NCI-H1930 (cell line): ENCODE data around the gene AKR7A2.
"Not testable (repeated sequence)": the region's sequence is repeated elsewhere in the genome, so short reads cannot be mapped to it uniquely, and the experiment has no call there.

Experiments used
- DNase-seq, 2 experiments: peaks; one replicate each; lab custom pipeline; 2025; lab: John Stamatoyannopoulos, UW

Gene AKR7A2

DNA sequence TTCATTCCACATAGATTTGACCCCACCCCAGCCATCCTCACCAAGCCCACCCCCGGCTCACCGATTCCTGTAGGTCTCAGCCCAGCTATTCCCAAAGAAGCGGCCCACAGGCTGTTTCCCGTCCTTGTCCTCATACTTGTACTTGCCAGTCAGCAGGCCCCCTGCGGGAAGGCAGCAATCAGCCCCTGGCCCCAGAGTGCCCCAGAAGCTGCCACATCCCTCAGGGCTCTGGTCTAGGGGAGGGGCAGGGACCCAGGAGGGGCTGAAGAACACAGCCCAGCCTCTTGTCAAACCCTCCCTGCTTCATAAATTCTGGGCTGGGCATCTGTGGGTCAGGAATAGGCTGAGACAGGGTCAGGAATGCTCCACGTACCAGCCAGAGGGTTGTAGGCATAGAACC is 5.0 kb downstream of the AKR7A2 start:
- no peak for DNase-seq

GRCh38 chr1:19305880-19306279 is 6.1 kb downstream of the AKR7A2 start:
- no peak for DNase-seq

GRCh38 chr1:19304081-19304480 is 7.9 kb downstream of the AKR7A2 start:
- DNase-seq: not testable (repeated sequence)

DNA sequence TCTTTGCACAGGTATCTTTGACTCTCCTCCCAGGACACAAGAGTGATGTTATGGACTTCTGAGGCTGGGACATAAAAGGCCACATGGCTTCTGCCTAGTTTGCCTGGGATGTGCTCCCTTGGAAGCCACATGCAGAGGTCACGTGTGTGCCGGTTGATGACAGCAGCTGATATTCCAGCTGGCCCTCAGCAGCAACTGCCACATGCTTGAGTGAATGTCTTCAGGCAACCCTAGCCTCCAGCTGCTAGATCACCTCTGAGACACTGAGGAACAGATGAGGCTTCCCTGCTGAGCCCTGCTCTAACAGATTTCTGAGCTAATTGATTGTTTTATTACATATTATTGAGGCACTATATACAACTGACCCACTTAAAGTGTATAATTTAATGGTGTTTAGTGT is 11.7 kb downstream of the AKR7A2 start:
- no peak for DNase-seq

DNA sequence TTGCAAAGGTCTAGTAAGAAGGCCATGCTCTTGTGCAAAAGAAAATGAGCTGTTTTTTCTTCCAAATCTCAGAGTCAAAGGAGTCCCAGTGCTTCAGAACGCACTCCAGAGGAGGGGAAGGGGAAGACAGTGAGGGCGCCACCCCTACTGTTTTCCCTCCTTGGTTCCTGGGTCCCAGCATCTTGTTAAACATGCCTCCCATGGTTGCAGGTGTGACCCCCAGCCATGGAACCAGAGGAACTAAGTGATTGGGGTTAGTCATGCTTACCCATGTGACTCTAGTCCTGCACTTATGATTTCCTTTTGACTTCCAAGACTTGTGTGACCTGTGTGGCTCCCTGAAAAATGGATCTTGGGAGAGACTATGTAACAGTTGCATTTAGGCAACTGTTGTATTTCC is 17.3 kb downstream of the AKR7A2 start:
- no peak for DNase-seq

DNA sequence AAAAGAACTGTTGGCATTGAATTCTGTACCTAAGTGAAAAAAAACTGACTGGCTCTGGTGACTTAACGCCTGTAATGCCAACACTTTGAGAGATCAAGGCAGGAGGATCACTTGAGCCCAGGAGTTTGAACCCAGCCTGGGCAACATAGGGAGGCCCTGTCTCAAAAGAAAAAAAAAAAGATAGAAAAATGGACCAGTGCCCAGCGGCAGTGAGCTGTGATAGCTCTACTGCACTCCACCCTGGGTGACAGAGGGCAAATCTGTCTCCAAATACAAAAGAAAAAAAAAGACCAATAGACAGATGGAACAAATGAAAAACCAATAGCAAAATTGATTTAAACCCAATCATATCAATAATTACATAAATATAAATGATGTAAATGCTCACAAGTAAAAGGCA is 22.7 kb downstream of the AKR7A2 start:
- no peak for DNase-seq

DNA sequence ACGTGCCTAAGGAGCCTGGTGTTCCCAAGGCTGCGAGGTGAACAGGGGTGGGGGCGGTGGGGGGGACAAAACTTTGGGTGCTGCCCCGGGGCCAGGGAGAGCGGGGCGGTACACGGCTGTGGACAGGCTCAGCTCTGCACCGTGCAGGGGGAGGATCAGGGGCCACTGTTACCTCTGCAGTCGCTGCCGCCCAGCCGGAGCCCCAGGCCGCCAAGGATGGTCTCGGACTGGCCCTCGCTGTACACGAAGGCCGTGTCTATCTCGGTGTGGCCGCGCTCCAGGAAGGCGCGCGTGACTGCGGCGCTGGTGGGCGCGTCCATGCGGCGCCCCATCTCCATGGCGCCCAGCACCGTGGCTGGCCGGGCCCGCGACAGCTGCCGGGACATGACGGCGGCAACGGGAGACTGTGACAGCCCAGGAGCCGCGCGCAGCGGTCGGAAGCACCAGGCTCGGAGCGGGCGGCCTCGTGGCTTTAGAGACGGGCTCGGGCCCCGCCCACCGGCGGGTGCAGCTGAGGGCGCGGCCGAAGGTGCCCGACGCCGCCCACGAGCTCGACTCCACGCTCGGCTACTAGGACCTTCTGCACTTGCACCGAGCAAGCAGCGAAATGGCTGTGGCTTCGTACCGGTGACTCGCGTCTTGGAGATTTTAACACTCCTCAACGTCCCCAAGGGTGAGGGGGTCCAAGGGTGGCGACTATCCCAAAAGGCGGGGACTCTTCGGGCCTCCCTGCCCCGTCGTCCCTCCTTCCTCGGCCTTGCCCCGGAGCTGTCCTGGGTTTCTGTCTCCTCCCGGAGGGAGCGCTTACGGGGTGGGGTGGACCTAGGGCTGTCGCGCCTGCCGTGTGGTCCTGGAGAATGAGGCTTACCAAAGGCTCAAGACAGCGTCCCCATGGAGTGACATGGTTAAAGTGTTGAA is 23.4 kb downstream of the AKR7A2 start, which contains the start of gene AKR7A3:
Gene AKR7A3, minus strand, starts transcription at position 447 of the 918 bp plus-strand sequence. Its CDS starts 61 bp downstream, at position 386.
- not testable (repeated sequence) for DNase-seq

DNA sequence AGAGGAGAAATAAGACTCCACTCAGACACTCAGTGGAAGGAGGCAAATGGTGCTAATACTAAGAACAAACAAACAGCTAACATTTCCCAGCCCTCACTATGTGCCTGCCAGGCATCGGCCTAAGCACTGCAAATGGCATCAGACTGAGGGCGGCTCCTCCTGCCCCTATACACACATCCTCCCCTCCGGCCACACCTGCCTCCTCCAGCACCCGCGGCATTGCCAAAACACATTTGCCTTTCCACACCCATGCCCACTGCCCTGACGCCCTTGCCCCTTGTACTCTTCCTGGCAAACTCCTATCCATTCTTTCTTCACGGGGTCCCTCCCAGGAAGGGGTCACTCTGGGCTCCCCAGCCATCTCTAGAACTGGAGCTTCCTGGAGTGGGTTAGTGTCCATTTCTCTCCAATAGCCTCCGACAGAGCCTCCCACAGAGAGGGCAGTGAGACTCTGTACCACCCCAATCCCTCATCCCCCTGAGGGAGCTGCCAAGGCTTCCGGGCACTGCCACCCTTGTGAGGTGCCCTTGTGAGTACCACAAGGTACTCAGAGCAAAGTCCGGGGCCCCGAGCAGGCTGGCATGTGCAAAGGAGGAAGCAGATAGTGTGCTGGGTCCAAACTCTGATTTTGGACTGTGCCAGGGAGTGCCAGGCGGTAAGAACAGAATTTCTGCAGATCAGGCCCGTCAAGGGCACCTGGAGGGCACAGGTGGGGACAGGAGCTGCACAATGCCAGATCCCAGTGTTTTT is 24.3 kb downstream of the AKR7A2 start:
- no peak for DNase-seq

GRCh38 chr1:19285807-19286206 is 26.1 kb downstream of the AKR7A2 start:
- not testable (repeated sequence) for DNase-seq

GRCh38 chr1:19285366-19285765 is 26.6 kb downstream of the AKR7A2 start:
- DNase-seq: not testable (repeated sequence)

- DNase-seq: no peak
Observed at GRCh38 chr1:19284881-19285280, 27.1 kb downstream of the AKR7A2 start.

DNA sequence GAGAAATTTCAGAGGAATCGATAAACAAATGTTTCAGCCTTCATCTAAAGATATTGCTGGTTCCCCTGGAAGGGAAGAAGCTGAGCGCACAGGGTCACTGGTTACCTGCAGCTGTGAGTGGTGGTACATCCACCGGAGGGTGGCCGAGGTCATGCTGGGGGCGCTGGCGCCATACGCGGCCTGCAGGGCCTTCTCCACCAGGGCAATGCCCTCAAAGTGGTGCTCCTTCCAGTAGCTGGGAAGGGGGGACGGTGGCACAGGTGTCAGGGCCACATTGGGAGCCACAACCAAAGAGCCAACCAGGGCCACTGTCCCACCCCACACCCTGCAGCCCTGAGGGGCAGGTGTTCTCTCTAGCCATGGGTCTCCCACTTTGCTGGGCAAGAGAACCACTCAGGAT is 28.1 kb downstream of the AKR7A2 start:
- DNase-seq: no peak

GRCh38 chr1:19274636-19275035 is 37.3 kb downstream of the AKR7A2 start:
- no peak for DNase-seq

- DNase-seq: not testable (repeated sequence)
Observed at GRCh38 chr1:19273844-19274531, 38.0 kb downstream of the AKR7A2 start.

DNA sequence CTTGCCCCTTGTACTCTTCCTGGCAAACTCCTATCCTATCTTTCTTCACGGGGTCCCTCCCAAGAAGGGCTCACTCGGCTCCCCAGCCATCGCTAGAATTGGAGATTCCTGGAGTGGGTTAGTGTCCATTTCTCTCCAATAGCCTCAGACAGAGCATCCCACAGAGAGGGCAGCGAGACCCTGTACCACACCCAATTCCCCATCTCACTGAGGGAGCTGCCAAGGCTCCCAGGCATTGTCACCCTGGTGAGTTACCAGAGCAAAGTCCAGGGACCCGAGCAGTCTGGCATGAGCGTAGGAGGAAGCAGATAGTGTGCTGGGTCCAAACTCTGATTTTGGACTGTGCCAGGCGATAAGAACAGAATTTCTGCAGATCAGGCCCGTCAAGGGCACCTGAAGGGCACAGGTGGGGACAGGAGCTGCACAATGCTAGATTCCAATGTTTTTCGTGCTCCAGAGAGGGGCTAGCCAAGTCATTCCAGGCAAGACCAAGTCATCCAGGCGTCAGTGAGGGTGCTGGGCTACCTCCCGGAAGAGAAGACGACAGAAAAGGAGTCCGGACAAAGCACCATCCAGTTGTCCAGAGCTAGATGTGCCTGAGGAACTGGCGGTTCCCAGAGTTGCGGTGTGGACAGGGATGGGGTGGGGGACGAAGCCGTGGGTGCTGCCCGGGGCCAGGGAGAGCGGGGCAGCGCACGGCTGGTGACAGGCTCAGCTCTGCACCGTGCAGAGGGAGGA is 38.7 kb downstream of the AKR7A2 start:
- no peak for DNase-seq

DNA sequence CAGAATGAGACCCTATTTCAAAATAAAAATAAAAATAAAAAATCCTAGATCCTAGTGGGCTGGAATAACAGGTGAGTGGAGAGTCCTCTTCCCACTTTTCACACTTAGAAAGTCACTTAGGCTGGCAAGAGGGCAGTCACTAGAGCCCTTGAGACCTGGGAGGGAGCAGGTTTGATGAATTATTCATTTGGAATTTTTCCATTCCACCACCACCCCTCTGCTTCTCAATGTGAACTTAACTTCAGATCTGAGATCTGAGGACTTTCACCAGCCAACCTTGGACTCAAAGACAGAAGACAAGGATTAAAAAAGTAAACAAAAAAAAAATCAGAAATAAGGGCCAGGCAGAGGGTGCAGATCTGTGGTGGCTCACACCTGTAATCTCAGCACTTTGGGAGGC is 39.9 kb downstream of the AKR7A2 start:
- no peak for DNase-seq

- DNase-seq: not testable (repeated sequence)
Observed at GRCh38 chr1:19270343-19270730, 41.6 kb downstream of the AKR7A2 start.

DNA sequence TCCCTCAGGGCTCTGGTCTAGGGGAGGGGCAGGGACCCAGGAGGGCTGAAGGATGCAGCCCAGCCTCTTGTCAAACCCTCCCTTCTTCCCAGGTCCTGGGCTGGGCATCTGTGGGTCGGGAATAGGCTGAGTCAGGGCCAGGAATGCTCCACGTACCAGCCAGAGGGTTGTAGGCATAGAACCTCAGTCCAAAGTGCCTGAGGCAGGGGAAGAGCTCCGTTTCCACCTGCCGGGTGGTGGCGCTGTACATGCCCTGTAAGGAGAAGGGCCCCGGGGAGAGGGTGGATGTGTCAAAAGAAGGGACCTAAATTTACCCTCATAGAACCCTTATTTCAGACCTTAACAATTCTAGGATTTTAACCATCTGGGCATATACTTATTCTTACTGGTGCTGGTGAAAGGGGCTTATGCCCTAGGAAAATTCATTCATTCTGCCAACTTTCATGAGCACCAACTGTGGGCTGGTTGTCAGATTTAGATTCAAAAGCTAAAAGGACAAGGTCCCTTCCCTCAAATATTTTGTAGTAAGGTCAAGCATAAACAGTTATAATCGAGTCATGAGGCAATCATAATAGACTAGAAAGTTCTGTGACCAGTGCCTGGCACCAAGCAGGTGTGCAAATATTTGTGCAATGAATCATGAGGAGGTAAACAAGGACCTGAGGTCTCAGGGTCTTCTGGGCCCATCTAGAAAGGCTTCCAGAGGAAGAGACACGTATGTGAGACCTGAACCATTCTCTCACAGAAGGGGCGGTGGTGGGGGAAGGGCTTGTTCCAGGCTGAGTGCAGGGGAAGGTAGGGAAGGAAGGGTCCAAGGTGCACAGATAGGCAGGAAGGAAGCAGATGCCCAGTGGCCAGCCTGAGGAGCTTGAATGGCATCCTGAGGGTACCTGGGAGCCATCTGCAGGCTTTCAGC is 42.3 kb downstream of the AKR7A2 start:
- DNase-seq: not testable (repeated sequence)

GRCh38 chr1:19268445-19268844 is 43.5 kb downstream of the AKR7A2 start:
- DNase-seq: no peak

DNA sequence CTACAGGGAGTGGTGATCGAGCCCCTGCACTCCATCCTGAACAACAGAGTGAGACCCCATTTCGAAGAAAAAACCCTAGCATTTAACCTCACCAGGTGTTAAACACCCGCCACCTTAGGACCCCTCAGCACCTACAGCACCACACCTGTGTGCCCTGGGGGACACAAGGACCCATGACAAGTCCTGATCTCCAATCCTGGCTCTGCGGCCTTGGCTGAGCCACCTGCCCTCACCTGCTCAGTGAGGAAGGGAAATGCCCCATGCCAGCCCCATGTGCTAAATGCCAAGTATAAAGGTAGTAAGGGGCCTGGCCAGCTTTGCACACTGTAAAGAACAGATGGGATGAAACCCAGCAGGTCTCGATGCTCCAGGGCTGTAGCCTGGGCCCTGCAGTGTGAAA is 49.2 kb downstream of the AKR7A2 start:
- no peak for DNase-seq

DNA sequence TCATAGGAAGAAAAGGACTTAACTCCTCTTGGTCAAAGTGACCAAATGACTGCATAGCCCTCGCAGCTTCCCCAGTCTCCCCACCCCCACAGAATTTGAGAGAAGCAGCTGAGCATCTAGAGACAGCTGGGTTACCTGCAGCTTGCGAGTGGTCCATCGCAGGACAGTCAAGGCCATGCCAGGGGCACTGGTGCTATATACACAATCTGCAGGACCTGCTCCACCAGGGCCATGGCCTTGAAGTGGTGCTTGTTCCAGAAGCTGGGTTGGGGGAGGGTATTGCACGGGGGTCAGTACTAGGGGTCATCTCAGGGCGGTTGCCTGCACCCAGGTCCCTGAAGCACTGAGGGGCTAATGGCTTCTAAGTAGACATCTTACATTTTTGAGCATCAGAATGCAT is 49.9 kb downstream of the AKR7A2 start:
- DNase-seq: no peak
